GM23248 (cell line): Measurements from ENCODE around the gene BAHD1.

Experiments
- EZH2 ChIP-seq: fragments of 200-600 bp; sonication (generic); IDR thresholded peaks from 2 replicates; pipeline ENCODE4 v1.6.1; 2018; ENCODE audit warnings: antibody characterized with exemption, mild to moderate bottlenecking; ENCODE audit not compliant: insufficient read depth, poor library complexity, severe bottlenecking
- EZH2phosphoT487 ChIP-seq: fragments of 200-600 bp; sonication (generic); IDR thresholded peaks from 2 replicates; pipeline ENCODE4 v1.6.1; 2018; ENCODE audit warnings: antibody characterized with exemption, moderate library complexity, mild to moderate bottlenecking, low read depth; ENCODE audit not compliant: insufficient read depth

GRCh38 chr15:40486066-40486770, 45.5 kb downstream of the BAHD1 start:
- TF ChIP-seq EZH2phosphoT487 (no peak), EZH2 (no peak)
